ENCODE results near the gene MACROH2A2.

Gene MACROH2A2

GRCh38 chr10:70135684-70136083 is 83.0 kb downstream of the MACROH2A2 start:
- H3K27ac Mint-ChIP-seq, result no peak overlapping the region
- H3K4me3 Mint-ChIP-seq, result no peak overlapping the region
- H3K4me1 Mint-ChIP-seq (ENCODE audit: low read depth), result peaks cover 13% of the 10 kb centered on the region
- no peaks in the 10 kb centered on the region for H3K9me3 Mint-ChIP-seq
- DNase-seq (ENCODE audit: low spot score), result no peak
- H3K36me3 Mint-ChIP-seq (ENCODE audit: low read depth), result peaks cover 3% of the 10 kb centered on the region
- no peaks in the 10 kb centered on the region for H3K27me3 Mint-ChIP-seq (ENCODE audit: low read depth)

DNA sequence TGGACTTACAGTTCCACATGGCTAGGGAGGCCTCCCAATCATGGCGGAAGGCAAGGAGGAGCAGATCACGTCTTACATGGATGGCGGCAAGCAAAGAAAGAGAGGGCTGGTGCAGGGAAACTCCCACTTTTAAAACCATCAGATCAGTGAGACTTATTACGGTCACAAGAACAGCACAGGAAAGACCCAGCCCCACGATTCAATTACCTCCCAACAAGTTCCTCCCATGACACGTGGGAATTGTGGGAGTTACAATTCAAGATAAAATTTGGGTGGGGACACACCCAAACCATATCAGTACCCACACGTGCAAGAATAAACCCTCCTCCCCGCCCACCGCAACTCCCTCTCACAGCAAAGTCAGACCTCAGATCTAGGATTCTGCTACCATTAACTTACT is 84.5 kb downstream of the MACROH2A2 start:
- peaks cover 9% of the 10 kb centered on the region for H3K4me1 Mint-ChIP-seq (ENCODE audit: low read depth)
- no peak overlapping the region for H3K4me3 Mint-ChIP-seq
- H3K9me3 Mint-ChIP-seq, result no peaks in the 10 kb centered on the region
- DNase-seq (ENCODE audit: low spot score), result no peak
- no peaks in the 10 kb centered on the region for H3K27me3 Mint-ChIP-seq (ENCODE audit: low read depth)
- H3K36me3 Mint-ChIP-seq (ENCODE audit: low read depth), result peaks cover 3% of the 10 kb centered on the region
- H3K27ac Mint-ChIP-seq, result no peak overlapping the region

DNA sequence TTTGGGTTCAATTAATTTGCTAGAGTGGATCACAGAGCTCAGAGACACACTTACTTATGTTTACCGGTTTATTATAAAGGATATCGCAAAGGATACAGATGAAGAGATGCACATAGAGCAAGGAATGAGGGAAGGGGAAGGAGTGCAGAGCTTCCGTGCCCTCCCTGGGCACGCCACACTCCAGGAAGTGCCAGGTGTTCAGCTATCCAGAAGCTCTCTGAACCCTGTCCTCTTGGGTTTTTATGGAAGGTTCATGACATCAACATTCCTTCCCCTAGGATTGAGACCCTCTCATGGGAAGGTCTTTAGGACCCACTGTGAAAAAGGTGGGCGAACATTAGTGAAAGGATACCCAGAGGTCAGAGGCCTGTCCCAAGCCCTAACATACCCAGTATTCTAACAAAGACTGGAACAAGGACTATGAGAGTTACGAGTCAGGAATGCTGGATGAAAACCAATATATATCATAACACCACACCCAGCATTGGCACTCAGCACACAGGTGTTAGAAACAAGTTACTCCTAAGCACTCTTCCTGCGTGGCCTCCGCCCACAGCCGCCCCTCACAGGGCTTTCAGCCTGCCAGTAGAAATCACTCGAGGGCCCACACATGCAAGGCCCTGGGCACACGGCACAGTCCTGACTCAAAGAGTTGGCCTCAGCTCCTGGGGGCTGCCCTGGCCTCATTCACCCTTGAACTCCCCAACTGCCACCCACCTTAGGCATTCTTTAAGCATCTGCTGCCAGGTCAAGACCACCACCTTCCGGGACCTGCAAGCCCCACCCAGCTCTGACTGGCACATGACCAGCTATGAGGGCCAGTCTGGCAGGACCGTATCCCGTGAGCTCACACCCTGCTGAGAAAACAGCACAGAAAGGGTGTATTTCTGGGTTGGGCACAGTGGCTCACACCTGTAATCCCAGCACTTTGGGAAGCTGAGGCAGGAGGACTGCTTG is 85.6 kb downstream of the MACROH2A2 start:
- Mint-ChIP-seq H3K4me1 (ENCODE audit: low read depth) (peaks cover 5% of the 10 kb centered on the region), H3K9me3 (no peaks in the 10 kb centered on the region), H3K36me3 (ENCODE audit: low read depth) (peaks cover 7% of the 10 kb centered on the region), H3K4me3 (no peak overlapping the region), H3K27ac (no peak overlapping the region), H3K27me3 (ENCODE audit: low read depth) (no peaks in the 10 kb centered on the region)
- no peak for DNase-seq (ENCODE audit: low spot score)

DNA sequence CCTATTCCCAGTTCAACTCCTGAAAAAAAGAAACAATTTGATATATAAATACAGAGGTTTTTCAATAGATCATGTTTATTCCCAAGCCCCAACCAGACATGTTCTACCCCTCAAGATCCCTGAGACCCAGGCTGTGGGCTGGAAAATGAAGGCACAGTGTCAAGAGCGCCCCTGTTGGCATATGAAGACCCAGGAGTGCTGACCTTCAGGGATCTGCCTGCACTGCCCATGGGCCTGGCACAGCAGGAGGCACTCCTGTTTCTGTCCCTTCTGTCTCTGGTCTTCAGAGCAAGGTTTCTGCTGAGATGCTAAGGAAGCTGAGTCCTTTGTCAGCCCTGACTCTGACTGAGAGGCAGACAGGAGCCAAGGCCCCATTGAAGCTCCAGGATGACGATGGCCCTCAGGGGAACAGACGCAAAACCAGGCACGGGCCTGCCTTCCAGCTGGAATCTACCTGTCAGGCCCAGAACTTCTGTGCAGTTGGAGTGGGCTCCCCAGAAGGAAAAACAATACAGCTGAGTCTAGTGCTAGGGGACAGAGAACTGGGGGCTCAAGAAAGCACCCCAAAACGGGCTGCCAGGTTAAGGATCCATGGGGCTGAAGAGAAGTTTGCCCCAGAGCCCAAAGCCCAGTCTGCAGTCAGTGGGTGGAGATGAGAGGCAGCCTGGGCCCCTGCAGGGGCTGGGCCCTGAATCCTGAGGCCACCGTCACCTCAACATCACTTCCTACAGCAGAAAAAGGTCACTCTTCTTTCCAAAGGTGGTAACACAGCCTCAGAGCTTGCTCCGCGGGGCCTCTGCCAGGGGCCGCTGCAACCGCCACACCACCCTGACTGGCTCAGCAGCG is 86.7 kb downstream of the MACROH2A2 start:
- no peak for DNase-seq (ENCODE audit: low spot score)
- H3K4me3 Mint-ChIP-seq, result no peak overlapping the region
- H3K27ac Mint-ChIP-seq, result no peak overlapping the region

GRCh38 chr10:70139997-70140250 is 87.3 kb downstream of the MACROH2A2 start:
- H3K36me3 Mint-ChIP-seq (ENCODE audit: low read depth), result peaks cover 7% of the 10 kb centered on the region
- H3K4me3 Mint-ChIP-seq, result no peak overlapping the region
- H3K9me3 Mint-ChIP-seq, result no peaks in the 10 kb centered on the region

More for the DNA sequence above, 86.7 kb downstream of the MACROH2A2 start:
- H3K36me3 Mint-ChIP-seq (ENCODE audit: low read depth), result peaks cover 7% of the 10 kb centered on the region
- no peaks in the 10 kb centered on the region for H3K27me3 Mint-ChIP-seq (ENCODE audit: low read depth)
- H3K9me3 Mint-ChIP-seq, result no peaks in the 10 kb centered on the region
- peaks cover 5% of the 10 kb centered on the region for H3K4me1 Mint-ChIP-seq (ENCODE audit: low read depth)

GRCh38 chr10:70140297-70140696 is 87.7 kb downstream of the MACROH2A2 start:
- Mint-ChIP-seq H3K4me1 (ENCODE audit: low read depth) (peaks cover 12% of the 10 kb centered on the region), H3K27me3 (ENCODE audit: low read depth) (no peaks in the 10 kb centered on the region), H3K4me3 (no peak overlapping the region), H3K9me3 (no peaks in the 10 kb centered on the region), H3K36me3 (ENCODE audit: low read depth) (peaks cover 7% of the 10 kb centered on the region), H3K27ac (no peak overlapping the region)
- DNase-seq (ENCODE audit: low spot score), result no peak

More at GRCh38 chr10:70139997-70140250, 87.3 kb downstream of the MACROH2A2 start:
- no peak for DNase-seq (ENCODE audit: low spot score)
- Mint-ChIP-seq H3K27me3 (ENCODE audit: low read depth) (no peaks in the 10 kb centered on the region), H3K27ac (peak overlapping the region; percentile 23), H3K4me1 (ENCODE audit: low read depth) (peaks cover 8% of the 10 kb centered on the region)

GRCh38 chr10:70142555-70142954 is 89.9 kb downstream of the MACROH2A2 start:
- peaks cover 14% of the 10 kb centered on the region for H3K4me1 Mint-ChIP-seq (ENCODE audit: low read depth)
- H3K9me3 Mint-ChIP-seq, result no peaks in the 10 kb centered on the region
- H3K27me3 Mint-ChIP-seq (ENCODE audit: low read depth), result no peaks in the 10 kb centered on the region
- peaks cover 7% of the 10 kb centered on the region for H3K36me3 Mint-ChIP-seq (ENCODE audit: low read depth)
- H3K27ac Mint-ChIP-seq, result no peak overlapping the region
- no peak for DNase-seq (ENCODE audit: low spot score)
- no peak overlapping the region for H3K4me3 Mint-ChIP-seq

GRCh38 chr10:70144372-70145110 is 91.9 kb downstream of the MACROH2A2 start:
- Mint-ChIP-seq H3K9me3 (no peaks in the 10 kb centered on the region), H3K36me3 (ENCODE audit: low read depth) (peaks cover 9% of the 10 kb centered on the region), H3K4me1 (ENCODE audit: low read depth) (peaks cover 15% of the 10 kb centered on the region), H3K4me3 (peak overlapping the region; percentile 79), H3K27ac (peak overlapping the region; percentile 81), H3K27me3 (ENCODE audit: low read depth) (no peaks in the 10 kb centered on the region)
- no peak for DNase-seq (ENCODE audit: low spot score)

DNA sequence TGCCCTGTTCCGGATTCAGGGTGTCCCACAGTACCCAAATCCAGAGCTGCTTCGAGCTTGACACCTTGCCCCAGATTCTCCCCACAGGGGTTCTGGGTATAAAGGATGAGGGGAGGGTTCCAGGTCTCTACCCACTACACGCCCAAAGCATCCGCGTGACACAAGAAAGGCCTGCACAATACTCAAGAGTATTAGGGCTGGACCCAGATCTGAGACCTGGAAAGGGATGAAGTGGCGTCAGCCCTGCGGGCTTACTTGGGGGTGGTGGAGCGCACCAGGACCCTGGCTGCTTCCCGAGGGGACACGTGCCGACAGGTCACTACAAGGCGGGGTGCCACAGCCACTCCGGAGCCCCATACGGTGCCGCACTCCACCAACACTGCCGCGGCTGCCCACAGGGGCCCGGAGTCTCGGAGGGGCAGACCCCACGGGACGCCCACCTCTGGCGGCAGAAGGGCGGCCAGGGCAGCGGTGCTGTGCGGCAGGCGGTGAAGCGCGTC is 92.6 kb downstream of the MACROH2A2 start:
- no peaks in the 10 kb centered on the region for H3K27me3 Mint-ChIP-seq (ENCODE audit: low read depth)
- peak overlapping the region; percentile 79 for H3K4me3 Mint-ChIP-seq
- H3K9me3 Mint-ChIP-seq, result no peaks in the 10 kb centered on the region
- peaks cover 15% of the 10 kb centered on the region for H3K4me1 Mint-ChIP-seq (ENCODE audit: low read depth)
- peaks cover 16% of the 10 kb centered on the region for H3K36me3 Mint-ChIP-seq (ENCODE audit: low read depth)
- peak overlapping the region; percentile 81 for H3K27ac Mint-ChIP-seq
- no peak for DNase-seq (ENCODE audit: low spot score)

DNA sequence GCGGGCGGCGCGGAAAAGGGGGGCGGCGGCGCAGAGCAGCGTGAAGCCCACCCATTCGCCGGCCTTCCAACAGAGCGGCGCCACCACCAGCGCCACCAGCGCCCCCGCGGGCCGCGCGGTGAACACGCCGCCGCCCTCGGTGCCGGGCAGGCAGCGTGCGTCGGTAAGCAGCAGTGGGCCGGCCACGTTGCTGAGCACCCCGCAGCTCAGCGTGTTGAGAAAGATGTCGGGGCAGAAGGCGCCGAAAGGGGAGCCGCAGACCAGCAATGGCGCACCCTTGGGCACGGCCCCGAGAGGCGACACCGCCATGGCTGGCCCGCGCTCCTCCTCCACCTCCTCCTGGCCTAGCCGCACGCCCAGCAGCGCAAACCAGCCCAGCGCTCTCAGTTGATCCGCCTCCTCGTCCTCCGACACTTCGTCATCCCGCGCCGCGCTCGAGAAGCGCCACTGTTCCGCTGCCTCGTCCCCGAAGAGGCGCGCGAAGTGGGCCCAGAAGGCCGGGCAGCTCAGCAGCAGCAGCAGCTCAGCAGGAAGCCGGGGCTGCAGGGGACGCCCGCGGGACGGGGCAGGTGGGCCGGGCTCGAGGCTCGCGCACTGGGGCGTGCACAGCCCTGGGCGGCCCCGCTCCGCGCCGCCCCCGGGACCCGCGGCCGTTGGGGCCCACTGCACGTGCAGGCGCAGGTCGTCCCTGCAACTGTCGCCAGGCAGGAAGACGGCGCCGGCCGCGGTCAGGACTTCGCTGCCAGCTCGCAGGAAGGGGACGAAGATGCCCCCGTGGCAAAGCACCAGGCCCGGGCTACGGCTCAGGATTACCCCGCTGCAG is 93.2 kb downstream of the MACROH2A2 start:
- peak overlapping the region; percentile 90 for H3K4me3 Mint-ChIP-seq
- peak overlapping the region; percentile 97 for H3K27ac Mint-ChIP-seq
- H3K4me1 Mint-ChIP-seq (ENCODE audit: low read depth), result peaks cover 15% of the 10 kb centered on the region
- DNase-seq (ENCODE audit: low spot score), result peak; percentile 72
- H3K27me3 Mint-ChIP-seq (ENCODE audit: low read depth), result no peaks in the 10 kb centered on the region
- H3K36me3 Mint-ChIP-seq (ENCODE audit: low read depth), result peaks cover 18% of the 10 kb centered on the region
- H3K9me3 Mint-ChIP-seq, result no peaks in the 10 kb centered on the region

DNA sequence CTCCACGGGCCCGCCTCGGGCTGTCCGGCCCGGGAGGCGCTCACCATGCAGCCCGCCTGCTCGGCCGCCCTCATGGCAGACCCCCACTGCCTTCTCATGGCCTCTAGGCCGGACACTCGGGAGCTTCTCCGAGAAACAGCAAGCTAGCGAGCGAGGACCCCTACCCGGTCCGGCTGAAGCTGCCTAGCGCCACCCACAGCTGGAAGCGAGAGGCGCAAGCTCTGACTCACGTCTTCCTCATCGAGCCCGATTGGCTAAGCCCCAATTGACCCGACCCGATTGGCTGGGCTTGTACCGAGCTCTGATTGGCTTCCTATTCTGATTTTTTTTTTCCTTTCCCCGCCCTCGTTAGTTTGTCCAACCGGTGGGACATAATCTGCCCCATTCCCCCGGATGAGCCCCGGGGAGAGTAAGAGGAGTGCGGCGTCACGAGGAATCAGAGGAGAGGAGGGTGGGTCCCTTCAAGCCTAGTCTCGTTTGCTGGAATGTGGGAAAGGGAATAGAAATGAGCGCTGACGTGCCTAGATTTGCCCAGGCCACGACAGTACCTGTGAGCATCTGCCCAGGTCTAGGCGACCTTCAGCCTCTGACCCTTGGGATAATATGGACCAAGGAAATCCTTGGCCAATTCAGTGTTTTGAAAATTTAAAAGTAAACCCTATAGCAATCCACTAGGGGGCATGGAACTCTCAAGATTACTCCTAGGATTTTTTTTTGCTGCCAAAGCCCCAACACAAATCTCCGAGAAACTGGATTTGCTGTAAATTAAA is 94.0 kb downstream of the MACROH2A2 start, which contains the start of gene TYSND1:
TSS of gene TYSND1 (minus strand) at position 212 of the 770 bp plus-strand sequence. CDS start at position 98, 114 bp downstream.
- Mint-ChIP-seq H3K4me3 (peak within 1 kb of the TSS; percentile 90), H3K36me3 (ENCODE audit: low read depth) (peaks cover 26% of the 10 kb centered on the region), H3K27ac (peak within 1 kb of the TSS; percentile 97), H3K9me3 (no peaks in the 10 kb centered on the region), H3K4me1 (ENCODE audit: low read depth) (peaks cover 15% of the 10 kb centered on the region), H3K27me3 (ENCODE audit: low read depth) (no peaks in the 10 kb centered on the region)
- peak; percentile 92 for DNase-seq (ENCODE audit: low spot score)

- H3K36me3 Mint-ChIP-seq (ENCODE audit: low read depth), result peaks cover 32% of the 10 kb centered on the region
- no peak for DNase-seq (ENCODE audit: low spot score)
- peak overlapping the region; percentile 83 for H3K4me3 Mint-ChIP-seq
- H3K27ac Mint-ChIP-seq, result peak overlapping the region; percentile 91
- H3K9me3 Mint-ChIP-seq, result no peaks in the 10 kb centered on the region
- peaks cover 15% of the 10 kb centered on the region for H3K4me1 Mint-ChIP-seq (ENCODE audit: low read depth)
- no peaks in the 10 kb centered on the region for H3K27me3 Mint-ChIP-seq (ENCODE audit: low read depth)
Measured at GRCh38 chr10:70147259-70147625, 94.6 kb downstream of the MACROH2A2 start.
